ENCODE results near the gene ZBTB16. TPM values are rescaled to one million over a fixed set of nuclear protein-coding genes. Genes with fewer than 3 reads are reported as not detected.

Gene ZBTB16
- total and polyA plus RNA-seq, 11 donors, result 15.3 to 130 (median 62.8) TPM

DNA sequence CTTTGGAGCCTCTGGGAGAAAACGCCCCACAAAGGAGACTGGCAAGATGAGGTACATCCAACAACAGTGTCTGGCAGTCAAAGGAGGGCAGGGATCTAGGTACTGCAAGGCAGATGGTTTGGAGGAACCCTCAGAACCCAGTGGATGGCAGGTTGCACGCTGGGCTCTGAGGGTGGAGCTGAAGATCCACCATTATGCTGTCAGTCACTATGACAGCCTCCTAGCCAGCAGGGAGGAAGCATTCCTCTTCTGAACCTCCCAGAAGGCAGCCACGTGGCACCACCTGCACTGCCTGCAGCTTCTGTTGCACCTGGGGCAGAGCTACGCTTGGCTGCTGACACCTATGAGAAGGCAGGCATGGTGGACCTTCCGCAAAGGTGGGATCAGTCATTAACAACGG is 44.4 kb upstream of the ZBTB16 start:
- Histone ChIP-seq H3K36me3 (no peaks in the 10 kb centered on the region), H3K9me3 (no peaks in the 10 kb centered on the region), H3K27ac (no peak overlapping the region), H3K27me3 (peaks cover 0 to 10% (median 0%) of the 10 kb centered on the region in 9 donors), H3K4me3 (no peak overlapping the region), H3K4me1 (peaks cover 0 to 4% (median 0%) of the 10 kb centered on the region in 12 donors)
- intact Hi-C loops (cut with DNase I), result no loop called here
- ATAC-seq, result no peak
- WGBS, 4 donors, result 58 to 63% (median 60%) methylated on average over 6 of the region's 6 CpGs
- DNase-seq, result no peak
- TF ChIP-seq, protein P1, sequence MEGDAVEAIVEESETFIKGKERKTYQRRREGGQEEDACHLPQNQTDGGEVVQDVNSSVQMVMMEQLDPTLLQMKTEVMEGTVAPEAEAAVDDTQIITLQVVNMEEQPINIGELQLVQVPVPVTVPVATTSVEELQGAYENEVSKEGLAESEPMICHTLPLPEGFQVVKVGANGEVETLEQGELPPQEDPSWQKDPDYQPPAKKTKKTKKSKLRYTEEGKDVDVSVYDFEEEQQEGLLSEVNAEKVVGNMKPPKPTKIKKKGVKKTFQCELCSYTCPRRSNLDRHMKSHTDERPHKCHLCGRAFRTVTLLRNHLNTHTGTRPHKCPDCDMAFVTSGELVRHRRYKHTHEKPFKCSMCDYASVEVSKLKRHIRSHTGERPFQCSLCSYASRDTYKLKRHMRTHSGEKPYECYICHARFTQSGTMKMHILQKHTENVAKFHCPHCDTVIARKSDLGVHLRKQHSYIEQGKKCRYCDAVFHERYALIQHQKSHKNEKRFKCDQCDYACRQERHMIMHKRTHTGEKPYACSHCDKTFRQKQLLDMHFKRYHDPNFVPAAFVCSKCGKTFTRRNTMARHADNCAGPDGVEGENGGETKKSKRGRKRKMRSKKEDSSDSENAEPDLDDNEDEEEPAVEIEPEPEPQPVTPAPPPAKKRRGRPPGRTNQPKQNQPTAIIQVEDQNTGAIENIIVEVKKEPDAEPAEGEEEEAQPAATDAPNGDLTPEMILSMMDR (IDR thresholded peaks at IDR 0.05), result no peak
- no peak for TF ChIP-seq POLR2A (IDR thresholded peaks at IDR 0.05)

DNA sequence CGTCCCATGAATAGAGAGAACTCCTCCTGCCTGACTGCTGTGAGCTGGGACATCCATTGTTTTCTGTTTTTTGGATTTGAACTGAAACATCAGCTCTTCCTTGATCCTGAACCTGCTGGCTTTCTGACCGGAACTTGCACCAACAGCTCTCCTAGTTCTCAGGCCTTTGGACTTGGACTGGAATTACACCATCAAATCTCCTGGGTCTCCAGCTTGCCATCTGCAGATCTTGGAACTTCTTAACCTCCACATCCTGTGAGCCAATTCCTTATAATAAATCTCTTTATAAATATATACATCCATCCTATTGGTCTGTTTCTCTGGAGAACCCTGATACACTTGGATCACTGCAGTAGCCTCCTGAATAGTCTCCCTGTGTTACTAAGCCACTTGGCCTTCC is 42.5 kb upstream of the ZBTB16 start:
- no peak for ATAC-seq
- no peak for DNase-seq
- no peak overlapping the region for H3K27ac ChIP-seq
- H3K9me3 ChIP-seq, result no peaks in the 10 kb centered on the region
- 79 to 97% (median 91%) methylated on average over 2 of the region's 2 CpGs for WGBS, 4 donors
- TF ChIP-seq, protein P1 (IDR thresholded peaks at IDR 0.05), result no peak
- no peak for TF ChIP-seq POLR2A (IDR thresholded peaks at IDR 0.05)
- intact Hi-C loops (cut with DNase I), result no loop called here
- no peak overlapping the region for H3K4me3 ChIP-seq
- no peaks in the 10 kb centered on the region for H3K36me3 ChIP-seq
- peaks cover 0 to 10% (median 0%) of the 10 kb centered on the region in 9 donors for H3K27me3 ChIP-seq
- peaks cover 0 to 4% (median 0%) of the 10 kb centered on the region in 12 donors for H3K4me1 ChIP-seq

DNA sequence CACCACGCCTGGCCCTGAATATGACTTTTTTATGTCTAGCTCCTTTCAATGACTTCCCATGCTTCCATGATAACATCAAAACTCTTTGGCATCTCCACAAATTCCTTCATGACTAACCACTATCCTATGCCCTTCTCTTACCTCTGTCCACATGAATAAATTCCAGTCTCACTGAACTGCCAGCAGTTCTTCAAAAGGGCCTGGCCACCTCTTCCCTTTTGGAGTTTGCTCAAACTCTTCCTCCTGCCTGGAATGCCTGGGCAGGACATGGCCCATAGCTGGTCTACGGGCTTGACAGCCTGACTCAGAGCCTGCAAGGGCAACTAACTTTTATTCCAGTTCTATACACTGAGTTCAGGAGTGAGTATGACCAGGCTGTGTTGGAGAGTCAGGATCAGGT is 41.8 kb upstream of the ZBTB16 start:
- intact Hi-C loops (cut with DNase I), result no loop called here
- Histone ChIP-seq H3K27ac (no peak overlapping the region), H3K9me3 (no peaks in the 10 kb centered on the region), H3K4me1 (peaks cover 0 to 4% (median 0%) of the 10 kb centered on the region in 12 donors), H3K27me3 (peaks cover 0 to 5% (median 0%) of the 10 kb centered on the region in 9 donors), H3K36me3 (no peaks in the 10 kb centered on the region), H3K4me3 (no peak overlapping the region)
- peak in 1 of 4 donors; percentile 26 for ATAC-seq
- TF ChIP-seq POLR2A (IDR thresholded peaks at IDR 0.05), result no peak
- TF ChIP-seq, protein P1 (IDR thresholded peaks at IDR 0.05), result no peak
- no peak for DNase-seq
- WGBS, 4 donors, result 25 to 62% (median 32%) methylated on average over 2 of the region's 2 CpGs

DNA sequence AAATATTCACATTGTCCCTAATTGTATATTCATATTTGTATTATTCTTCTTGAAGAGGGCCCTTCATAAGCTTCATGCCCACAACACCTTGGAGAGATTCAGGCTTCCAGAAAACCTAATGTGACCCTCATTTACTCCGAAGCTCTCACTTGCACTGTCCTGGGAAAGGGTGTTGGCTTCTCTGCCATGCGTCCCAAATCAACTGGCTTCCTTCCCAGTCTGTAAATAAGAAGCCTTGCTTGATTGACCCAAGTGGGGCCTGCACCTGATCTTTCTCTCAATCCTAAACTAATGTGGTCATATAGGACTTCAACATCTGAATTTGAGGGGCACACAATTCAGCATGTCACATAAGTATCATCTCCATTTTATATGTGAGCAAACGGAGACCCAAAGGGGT is 40.5 kb upstream of the ZBTB16 start:
- H3K4me3 ChIP-seq, result no peak overlapping the region
- no peaks in the 10 kb centered on the region for H3K9me3 ChIP-seq
- no peak for ATAC-seq
- peaks cover 0 to 4% (median 0%) of the 10 kb centered on the region in 12 donors for H3K4me1 ChIP-seq
- 51 to 68% (median 59%) methylated on average over 3 of the region's 3 CpGs for whole genome bisulfite sequencing, 4 donors
- H3K36me3 ChIP-seq, result no peaks in the 10 kb centered on the region
- H3K27me3 ChIP-seq, result no peaks in the 10 kb centered on the region
- no peak for TF ChIP-seq POLR2A (IDR thresholded peaks at IDR 0.05)
- TF ChIP-seq, protein P1 (IDR thresholded peaks at IDR 0.05), result no peak
- DNase-seq, result no peak
- H3K27ac ChIP-seq, result no peak overlapping the region
- intact Hi-C loops (cut with DNase I), result no loop called here

Measured in heart left ventricle (tissue), 16 donors.